Renal cortex interstitium (tissue), 11 donors: ENCODE data around the gene ADRA2C. TPM values are rescaled to one million over a fixed set of nuclear protein-coding genes. Genes with fewer than 3 reads are reported as not detected.

ENCODE experiments used
- DNase-seq, 11 donors: peaks; one replicate each; pipeline ENCODE4 v3.0.0-alpha.2; 2013; ENCODE audit warnings: low read depth in 9 of 11, low spot score in 4 of 11; ENCODE audit errors: extremely low read depth in 1 of 11
- polyA plus RNA-seq, 3 donors: library from polyadenylated mRNA; unstranded; fragments of 120-200 nt; gene quantifications; one replicate each; pipeline ENCODE4 v1.2.1, GENCODE V29; 2013; ENCODE audit not compliant: insufficient read length in 3 of 3

ADRA2C gene
- polyA plus RNA-seq, 3 donors: 6.8 to 16.4 (median 9.2) TPM

DNA sequence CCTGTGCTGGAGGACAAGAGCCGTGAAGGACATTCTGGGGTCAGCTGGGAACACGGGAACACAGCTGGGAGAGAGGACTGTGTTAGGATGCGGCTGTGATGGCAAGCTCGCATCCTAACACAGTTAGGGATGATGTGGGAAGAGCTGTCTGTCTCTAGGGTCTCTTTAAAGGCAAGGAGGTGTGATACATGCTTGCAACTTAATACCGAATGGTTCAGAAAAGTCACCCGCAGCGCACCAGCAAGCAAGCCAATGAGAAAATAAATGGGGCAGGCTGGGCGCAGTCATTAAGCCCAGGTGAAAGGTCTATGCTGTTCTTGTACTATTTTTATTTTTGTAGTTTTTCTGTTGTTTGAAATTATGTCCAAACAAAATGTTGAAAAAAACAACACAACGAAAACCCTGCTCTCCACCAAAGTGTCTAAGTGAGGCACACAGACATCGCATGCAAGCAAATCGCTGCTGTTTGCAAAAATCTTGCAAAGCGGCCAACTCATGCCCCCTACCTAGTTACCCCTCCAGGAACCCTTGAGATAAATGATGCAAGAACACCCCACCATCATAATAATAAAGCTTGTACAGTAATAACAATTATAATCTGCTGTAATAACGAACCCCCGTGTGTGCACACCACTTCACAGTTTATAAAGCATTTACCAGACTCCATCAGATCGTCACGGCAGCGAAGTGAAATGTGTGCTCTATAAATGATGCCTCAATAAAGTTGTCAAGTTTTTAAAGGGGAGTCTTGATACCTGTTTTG lies 17.9 kb upstream of the ADRA2C start:
- no peak for DNase-seq

DNA sequence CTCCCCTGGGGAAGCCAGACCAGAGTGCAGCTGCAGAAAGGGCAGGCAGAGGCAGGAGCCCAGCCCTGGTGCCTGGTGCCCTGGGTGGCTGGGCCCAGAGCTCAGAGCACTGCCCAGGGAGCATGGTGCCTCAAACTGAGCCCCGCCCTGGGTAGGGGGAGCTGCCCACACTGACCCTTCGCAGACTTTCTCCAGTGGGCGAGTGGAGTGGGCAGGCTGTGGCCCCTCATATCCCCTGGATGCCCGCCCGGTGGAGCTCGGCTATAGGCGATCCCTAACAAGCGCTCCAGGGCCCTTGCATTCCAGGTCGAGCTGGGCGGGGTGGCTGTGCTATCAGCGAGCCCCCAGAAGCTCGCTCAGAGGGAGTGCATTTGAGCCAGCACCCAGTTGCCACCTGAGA lies 17.1 kb upstream of the ADRA2C start:
- DNase-seq: no peak

DNA sequence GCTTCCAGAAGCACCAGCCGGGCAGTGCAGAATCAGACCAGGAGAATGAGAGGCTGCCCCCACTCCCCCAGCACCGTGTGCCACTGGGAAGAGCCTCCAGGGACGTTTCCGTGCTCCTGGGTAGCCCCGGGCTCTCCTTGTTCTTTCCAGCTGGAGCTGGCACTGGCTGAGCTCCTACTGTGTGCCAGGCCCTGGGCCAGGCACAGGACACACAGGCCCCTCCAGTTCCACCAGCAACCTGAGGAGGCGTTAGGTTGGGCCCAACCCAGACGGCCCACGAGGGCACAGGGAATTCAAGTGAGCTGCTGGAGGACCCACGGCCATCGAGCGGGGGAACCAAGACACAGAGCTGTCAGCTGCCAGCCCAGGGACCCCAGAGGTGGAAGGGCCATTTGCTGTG lies 15.9 kb upstream of the ADRA2C start:
- DNase-seq: no peak

DNA sequence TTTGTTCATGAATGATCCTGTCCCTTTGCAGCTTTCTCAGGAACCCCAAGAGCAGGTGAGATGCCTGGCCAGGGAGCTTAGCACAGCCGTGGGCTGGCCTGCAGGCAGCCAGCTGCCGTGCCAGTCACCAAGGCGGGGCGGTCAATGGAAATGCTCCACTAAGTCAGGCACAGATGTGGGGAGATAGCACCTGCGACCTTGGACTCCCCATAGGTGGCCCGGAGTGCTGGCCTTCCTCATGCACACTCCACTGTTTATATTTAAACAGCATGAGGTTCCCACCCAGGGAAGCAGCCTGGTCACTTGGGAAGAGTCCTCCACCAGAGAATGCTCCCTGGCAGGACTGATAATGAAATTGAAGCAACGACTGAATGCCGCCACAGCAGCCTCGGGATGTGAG lies 14.2 kb upstream of the ADRA2C start:
- no peak for DNase-seq

DNA sequence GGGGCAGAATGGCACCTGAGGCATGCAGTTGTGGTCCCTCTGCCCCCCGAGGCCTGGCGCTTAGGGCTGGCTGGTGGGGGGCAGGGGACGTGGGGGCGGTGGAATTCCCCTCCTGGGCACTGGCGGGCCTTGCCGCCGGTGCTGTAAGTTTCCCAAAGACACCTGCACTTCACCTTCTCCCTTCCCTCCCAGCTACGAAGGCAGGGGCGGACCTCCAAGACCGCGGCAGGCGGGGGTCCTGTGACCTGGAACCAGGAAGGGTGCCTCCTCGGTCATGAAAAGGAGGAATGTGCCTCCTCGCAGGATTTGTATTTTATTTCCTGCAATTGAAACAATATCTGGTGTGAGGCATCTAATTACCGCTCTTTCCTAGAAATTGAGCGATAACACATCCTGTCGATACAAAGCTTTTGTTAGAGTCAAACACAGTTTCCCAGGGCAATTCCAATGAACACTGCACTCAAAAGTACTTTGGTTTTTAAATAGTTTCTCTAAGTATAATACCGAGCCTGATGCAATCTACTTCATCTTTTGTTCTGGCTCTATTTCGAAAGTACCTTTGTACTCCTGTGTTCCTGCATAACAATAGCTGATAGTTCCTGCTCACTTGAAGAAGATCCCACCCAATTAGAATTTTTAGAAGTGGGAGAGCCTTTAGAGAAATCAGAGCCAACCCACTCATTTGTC lies 12.3 kb upstream of the ADRA2C start:
- no peak for DNase-seq

DNA sequence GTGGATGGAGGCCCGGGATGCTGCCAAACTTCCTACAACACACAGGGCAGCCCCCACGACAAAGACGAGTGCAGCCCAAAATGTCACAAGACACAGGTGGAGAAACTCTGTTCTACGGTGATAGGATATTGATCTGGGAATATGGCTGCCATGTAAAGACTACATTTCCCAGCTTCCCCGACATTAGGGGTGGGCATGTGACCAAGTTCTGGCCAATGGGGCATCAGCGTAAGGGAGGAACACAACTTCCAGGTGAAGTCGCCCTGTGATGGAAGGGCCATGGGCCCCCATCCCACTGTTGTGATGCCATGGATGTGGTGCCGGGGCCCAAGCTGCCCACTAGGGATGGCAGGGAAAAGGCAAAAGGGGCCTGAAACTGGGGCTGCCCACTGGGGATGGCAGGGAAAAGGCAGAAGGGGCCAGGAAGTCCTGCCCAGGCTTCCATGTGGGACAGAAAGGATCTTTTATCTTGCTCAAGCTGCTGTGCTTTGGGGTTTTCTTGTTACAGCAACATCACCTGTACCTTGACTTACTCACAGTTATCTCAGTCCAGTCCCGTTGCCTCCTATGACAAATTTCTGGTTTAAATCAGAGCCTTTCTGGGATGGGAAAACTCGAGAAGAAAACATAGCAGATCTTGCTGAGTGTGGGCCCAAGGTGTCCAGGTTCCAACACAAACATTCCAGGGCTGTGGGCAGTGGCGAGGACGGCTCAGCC lies 9.7 kb upstream of the ADRA2C start:
- DNase-seq: no peak

DNA sequence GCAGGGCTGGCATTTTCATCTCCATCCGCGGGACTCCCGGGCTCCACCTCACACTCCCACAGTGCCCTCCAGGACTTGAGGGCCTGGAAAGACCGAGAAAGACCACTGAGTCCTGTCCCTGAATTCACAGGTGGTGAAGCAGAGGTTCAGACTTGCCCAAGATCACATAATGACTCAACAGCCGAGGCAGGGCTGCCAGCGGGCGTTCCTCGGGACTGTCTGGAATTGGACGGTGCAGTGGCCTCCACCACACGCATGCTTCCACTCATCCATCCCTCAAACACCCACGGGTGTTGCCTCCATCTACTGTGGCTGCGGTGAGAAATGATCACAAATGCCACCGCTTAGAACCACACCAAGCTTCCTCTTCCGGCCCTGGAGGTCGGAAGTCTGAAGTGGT lies 6.9 kb upstream of the ADRA2C start:
- DNase-seq: no peak

DNA sequence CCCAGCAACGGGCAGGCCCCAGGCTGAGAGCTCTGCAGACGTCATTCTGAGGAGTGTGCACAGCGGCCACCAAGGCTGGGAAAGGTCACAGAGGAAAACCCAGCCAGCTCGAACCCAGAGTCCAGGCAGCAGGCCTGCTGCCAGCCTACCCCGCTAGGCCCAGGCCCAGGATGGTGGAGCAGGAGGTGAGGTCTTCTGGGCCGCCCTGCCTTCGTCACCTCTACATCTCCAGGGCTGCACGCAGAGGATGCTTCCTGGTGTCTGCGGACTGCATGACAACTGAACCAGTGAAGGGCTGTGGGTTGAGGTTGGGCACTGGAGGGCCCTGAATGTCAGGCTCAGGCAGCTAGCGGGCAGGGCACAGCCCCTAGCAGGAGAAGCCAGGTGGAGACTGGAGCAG lies 5.8 kb upstream of the ADRA2C start:
- DNase-seq: no peak

DNA sequence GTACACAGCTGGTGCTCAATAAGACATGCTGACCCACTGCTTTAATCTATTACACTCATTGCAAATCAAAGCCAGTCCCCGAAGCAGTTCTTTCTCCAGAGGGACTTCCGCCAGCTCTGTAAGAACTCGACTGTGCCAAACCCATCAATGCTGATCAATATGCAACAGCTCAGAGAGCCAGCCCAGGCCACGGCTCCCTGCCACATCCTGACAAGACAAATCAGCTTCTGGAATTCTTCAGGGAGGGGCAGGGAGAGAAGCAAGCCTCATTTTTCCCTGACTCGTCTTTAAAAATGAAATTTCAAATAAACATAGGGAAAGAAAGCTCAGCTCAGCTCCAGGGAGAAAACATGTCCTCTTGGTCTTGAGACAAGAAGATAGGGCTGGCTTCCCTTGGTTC lies 5.3 kb upstream of the ADRA2C start:
- no peak for DNase-seq

DNA sequence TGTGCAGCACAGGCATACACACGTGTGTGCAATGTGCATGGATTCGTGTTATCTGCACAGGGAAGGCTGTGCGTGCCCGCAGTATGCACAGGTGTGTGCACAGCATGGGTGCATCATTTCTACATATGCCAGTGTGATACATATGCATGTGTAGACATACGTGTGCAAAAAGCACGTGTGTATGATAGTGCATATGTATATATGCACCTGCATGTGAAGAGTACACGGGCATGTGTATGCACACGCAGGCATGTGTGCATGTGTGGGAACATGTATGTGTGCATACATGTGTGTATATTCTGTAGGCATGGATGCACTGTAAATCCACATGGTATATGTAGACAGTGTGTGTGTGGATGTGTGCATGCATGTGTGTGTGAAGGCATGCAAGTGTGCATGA lies 3.9 kb upstream of the ADRA2C start:
- DNase-seq: no peak

DNA sequence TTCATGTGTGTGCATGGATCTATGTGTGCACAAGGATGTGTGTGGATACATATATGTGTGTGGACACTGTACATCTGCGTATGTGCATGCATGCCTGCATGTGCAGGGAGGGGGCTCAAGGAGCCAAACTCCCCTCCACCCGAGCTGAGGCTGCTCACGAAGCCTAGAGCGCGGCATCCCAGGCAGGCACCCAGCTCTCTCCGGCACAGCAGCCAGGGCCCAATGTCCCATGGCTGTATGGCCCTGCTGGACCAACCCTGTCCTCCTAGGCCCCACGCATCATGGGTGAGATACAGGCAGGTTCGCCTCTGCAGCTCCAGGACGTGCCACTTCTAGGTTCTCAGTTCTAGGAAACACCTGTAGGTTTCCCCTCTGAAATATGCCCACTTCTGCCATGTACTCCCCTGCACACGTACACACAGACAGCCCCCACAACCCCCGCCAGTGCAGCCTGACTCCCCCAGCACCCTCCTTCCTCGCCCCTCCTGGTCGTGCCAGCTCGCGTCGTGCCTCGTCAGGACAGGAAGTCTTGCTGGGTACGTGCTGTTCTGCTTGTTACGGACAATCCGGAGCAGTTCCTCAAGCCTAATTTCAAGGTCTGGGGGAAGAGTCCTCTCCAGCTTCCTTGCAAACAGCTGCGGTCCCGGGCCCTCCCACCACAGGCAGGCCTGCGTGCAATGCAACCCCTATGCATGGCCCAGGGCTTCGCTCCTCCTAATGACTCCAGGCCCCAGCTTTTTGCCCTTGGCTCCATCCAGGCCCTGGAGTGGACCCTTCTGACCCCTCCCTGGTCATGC lies 3.2 kb upstream of the ADRA2C start:
- DNase-seq: no peak

DNA sequence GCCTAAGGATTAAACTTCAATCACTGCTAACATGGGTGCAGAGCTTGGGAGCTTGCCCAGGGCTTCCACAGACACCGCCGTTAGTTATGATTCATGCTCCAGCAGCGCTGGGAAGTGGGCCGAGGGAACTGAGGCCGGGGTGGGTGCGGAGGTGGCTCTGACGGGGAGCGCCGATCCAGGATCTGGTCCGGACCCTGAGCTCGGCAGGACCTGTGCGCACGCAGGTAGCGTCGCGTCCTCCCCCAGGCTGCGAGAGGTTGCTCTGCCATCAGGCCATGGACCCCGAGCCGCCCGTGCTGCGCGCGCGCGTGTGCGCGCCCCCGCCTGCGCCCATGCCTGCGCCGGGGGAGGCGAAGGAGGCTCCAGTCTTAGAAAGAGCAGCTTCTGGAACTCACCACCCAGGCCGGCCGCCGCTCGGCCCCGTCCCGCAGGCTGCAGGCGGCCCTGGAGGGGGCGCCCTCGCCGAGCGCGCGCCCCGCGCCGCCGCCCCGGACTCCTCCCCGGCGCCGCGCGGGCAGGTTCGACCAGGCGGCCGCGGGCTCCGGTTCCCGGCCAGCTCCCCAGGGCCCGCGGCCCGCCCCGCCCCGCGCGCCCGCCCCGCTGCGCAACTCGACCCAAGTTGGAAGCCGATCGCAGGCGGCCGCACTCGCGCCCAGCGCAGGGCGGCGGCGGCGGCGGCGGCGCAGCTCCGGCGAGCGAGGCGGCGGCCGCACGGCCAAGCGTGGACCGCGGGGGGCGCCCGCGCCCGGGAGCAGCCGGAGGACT lies 732 bp upstream of the ADRA2C start:
- DNase-seq: peak in 1 of 11 donors; percentile 36

DNA sequence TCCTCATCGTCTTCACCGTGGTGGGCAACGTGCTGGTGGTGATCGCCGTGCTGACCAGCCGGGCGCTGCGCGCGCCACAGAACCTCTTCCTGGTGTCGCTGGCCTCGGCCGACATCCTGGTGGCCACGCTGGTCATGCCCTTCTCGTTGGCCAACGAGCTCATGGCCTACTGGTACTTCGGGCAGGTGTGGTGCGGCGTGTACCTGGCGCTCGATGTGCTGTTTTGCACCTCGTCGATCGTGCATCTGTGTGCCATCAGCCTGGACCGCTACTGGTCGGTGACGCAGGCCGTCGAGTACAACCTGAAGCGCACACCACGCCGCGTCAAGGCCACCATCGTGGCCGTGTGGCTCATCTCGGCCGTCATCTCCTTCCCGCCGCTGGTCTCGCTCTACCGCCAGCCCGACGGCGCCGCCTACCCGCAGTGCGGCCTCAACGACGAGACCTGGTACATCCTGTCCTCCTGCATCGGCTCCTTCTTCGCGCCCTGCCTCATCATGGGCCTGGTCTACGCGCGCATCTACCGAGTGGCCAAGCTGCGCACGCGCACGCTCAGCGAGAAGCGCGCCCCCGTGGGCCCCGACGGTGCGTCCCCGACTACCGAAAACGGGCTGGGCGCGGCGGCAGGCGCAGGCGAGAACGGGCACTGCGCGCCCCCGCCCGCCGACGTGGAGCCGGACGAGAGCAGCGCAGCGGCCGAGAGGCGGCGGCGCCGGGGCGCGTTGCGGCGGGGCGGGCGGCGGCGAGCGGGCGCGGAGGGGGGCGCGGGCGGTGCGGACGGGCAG lies 792 bp downstream of the ADRA2C start:
- no peak for DNase-seq

DNA sequence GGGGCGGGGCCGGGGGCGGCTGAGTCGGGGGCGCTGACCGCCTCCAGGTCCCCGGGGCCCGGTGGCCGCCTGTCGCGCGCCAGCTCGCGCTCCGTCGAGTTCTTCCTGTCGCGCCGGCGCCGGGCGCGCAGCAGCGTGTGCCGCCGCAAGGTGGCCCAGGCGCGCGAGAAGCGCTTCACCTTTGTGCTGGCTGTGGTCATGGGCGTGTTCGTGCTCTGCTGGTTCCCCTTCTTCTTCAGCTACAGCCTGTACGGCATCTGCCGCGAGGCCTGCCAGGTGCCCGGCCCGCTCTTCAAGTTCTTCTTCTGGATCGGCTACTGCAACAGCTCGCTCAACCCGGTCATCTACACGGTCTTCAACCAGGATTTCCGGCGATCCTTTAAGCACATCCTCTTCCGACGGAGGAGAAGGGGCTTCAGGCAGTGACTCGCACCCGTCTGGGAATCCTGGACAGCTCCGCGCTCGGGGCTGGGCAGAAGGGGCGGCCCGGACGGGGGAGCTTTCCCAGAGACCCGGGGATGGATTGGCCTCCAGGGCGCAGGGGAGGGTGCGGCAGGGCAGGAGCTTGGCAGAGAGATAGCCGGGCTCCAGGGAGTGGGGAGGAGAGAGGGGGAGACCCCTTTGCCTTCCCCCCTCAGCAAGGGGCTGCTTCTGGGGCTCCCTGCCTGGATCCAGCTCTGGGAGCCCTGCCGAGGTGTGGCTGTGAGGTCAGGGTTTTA lies 1.5 kb downstream of the ADRA2C start:
- DNase-seq: no peak

DNA sequence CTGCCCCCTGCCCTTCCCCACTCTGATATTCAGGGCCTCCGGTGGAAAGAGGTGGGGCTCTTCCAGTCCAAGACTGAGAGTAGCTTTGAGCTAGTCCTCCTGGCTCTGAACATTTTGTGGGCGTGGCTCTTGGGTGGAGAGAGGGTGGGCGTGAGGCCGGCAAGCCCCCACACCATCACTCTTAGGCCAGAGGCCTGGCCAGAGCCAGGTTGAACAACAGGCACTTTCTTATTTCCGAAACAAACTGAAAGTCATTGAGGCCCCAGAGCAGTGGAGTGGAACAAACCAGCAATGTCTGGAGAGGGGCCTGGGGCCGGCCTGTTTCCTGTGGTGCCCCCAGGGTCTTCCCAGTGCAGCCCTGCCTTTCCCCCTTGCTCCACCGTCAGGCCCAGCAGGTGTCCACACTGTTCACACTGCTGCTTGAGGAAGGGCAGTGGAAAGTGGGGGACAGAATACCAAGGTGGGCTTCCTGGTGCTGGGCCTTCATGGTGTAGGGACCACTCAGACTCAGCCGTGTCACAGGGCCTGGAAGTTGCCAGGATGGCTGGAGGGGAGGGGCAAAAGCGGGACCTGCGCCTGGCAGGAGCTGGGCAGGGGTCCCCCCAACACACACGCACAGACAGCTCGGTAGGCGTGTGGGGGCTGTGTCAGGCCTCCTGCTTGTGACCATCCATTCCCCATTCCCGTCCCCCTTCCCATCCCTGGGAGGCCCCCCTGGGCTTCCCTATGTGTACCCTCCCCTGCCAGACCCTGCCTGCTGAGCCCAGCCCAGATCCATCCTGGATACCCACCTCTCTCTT lies 2.9 kb downstream of the ADRA2C start:
- no peak for DNase-seq

DNA sequence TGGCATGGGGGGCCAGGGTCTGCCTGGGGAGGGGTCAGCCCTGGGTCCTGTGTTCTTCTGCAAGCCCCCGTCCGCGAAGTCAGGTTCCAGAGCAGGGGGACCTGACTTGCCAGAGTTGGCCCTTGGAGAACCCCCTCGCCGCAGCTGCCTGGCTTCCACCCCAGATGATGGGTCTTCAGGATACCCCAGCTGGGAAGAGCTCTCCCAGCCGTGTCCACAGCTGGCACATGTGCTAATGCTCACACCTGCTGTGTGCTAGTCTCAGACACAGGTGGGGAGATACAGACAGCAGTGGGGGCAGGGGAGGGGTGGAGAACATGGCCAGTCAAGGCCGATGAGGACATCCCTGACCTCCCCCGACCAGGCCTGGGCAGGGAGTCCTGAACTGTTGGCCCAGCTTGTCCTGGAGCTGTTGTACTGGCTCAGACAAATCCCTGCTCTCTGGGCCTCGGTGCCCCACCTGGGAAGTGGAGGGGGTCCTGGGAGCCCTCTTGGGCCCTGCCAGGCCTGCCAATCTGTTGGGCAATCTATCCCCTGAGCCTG lies 3.5 kb downstream of the ADRA2C start:
- DNase-seq: no peak
